ENCODE results near the gene PCDHB4.
"Not testable (repeated sequence)": the region's sequence is repeated elsewhere in the genome, so short reads cannot be mapped to it uniquely, and the experiment has no call there.

GRCh38 chr5:141123396-141124135 is 1.9 kb downstream of the PCDHB4 start:
- TF ChIP-seq, protein P1, sequence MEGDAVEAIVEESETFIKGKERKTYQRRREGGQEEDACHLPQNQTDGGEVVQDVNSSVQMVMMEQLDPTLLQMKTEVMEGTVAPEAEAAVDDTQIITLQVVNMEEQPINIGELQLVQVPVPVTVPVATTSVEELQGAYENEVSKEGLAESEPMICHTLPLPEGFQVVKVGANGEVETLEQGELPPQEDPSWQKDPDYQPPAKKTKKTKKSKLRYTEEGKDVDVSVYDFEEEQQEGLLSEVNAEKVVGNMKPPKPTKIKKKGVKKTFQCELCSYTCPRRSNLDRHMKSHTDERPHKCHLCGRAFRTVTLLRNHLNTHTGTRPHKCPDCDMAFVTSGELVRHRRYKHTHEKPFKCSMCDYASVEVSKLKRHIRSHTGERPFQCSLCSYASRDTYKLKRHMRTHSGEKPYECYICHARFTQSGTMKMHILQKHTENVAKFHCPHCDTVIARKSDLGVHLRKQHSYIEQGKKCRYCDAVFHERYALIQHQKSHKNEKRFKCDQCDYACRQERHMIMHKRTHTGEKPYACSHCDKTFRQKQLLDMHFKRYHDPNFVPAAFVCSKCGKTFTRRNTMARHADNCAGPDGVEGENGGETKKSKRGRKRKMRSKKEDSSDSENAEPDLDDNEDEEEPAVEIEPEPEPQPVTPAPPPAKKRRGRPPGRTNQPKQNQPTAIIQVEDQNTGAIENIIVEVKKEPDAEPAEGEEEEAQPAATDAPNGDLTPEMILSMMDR (IDR thresholded peaks at IDR 0.05): not testable (repeated sequence)
- TF ChIP-seq POLR2A (IDR thresholded peaks at IDR 0.05; ENCODE audit: low read depth); POLR2AphosphoS5 (IDR thresholded peaks at IDR 0.05): not testable (repeated sequence)

Data from esophagus muscularis mucosa (tissue), 3 donors.